GM23338 (cell line): ENCODE results near the gene NR3C1. TPM values are rescaled to one million over a fixed set of nuclear protein-coding genes. Genes with fewer than 3 reads are reported as not detected.

Source experiments
- ATAC-seq: fragments of 200-7000 bp; cut with Tn5 transposase; 3 replicates; pipeline ENCODE4 v1.9.1; 2020
- DNase-seq: peaks from one replicate; pipeline ENCODE4 v3.0.0-alpha.2; 2015; ENCODE audit warnings: low spot score
- H2AFZ ChIP-seq: fragments of 200-600 bp; sonication (generic); 2 replicates; pipeline ENCODE4 v1.8.0; 2016; ENCODE audit warnings: antibody characterized with exemption, mild to moderate bottlenecking, moderate library complexity
- H3F3A ChIP-seq: fragments of 200-600 bp; sonication (generic); replicated peaks from 2 replicates; pipeline ENCODE4 v1.8.0; 2017; ENCODE audit warnings: antibody characterized with exemption, mixed run types, low read depth
- H3K27ac ChIP-seq: fragments of 200-600 bp; sonication (generic); 2 replicates; pipeline ENCODE4 v1.6.1; 2016; ENCODE audit warnings: low read depth
- H3K27me3 ChIP-seq: fragments of 200-600 bp; sonication (generic); 2 replicates; pipeline ENCODE4 v1.8.0; 2016; ENCODE audit warnings: mild to moderate bottlenecking, mixed run types, moderate library complexity; ENCODE audit not compliant: insufficient read depth
- H3K36me3 ChIP-seq: fragments of 200-600 bp; sonication (generic); 2 replicates; pipeline ENCODE4 v1.8.0; 2016; ENCODE audit warnings: mild to moderate bottlenecking; ENCODE audit not compliant: insufficient read depth
- H3K4me1 ChIP-seq: fragments of 200-600 bp; sonication (generic); 2 replicates; pipeline ENCODE4 v1.8.0; 2016; ENCODE audit warnings: mild to moderate bottlenecking, moderate library complexity; ENCODE audit not compliant: insufficient read depth
- H3K4me2 ChIP-seq: fragments of 200-600 bp; sonication (generic); 2 replicates; pipeline ENCODE4 v1.7.1; 2017; ENCODE audit warnings: mixed run types
- H3K4me3 ChIP-seq: fragments of 200-600 bp; sonication (generic); 2 replicates; pipeline ENCODE4 v1.6.1; 2016; ENCODE audit warnings: mixed run types
- H3K79me2 ChIP-seq: fragments of 200-600 bp; sonication (generic); replicated peaks from 2 replicates; pipeline ENCODE4 v1.8.0; 2017; ENCODE audit warnings: mild to moderate bottlenecking; ENCODE audit not compliant: insufficient read depth
- H3K9me2 ChIP-seq: fragments of 200-600 bp; sonication (generic); 2 replicates; pipeline ENCODE4 v1.8.0; 2017; ENCODE audit not compliant: insufficient read depth
- H4K20me1 ChIP-seq: fragments of 200-600 bp; sonication (generic); replicated peaks from 2 replicates; pipeline ENCODE4 v1.8.0; 2017; ENCODE audit warnings: mild to moderate bottlenecking; ENCODE audit not compliant: insufficient read depth
- H3K27ac Mint-ChIP-seq: 2 replicates; pipeline ENCODE4 v1.8.0; 2020; ENCODE audit warnings: inconsistent platforms, mild to moderate bottlenecking, moderate library complexity, mixed read lengths
- H3K27me3 Mint-ChIP-seq: 3 replicates; pipeline ENCODE4 v1.8.0; 2022; ENCODE audit warnings: low read depth, mild to moderate bottlenecking, moderate library complexity, mixed read lengths, inconsistent platforms; ENCODE audit not compliant: insufficient read depth, poor library complexity
- H3K36me3 Mint-ChIP-seq: 3 replicates; pipeline ENCODE4 v1.8.0; 2021; ENCODE audit warnings: low read depth, mild to moderate bottlenecking, inconsistent platforms, moderate library complexity, mixed read lengths
- H3K4me1 Mint-ChIP-seq: 3 replicates; pipeline ENCODE4 v1.8.0; 2020; ENCODE audit warnings: mild to moderate bottlenecking, inconsistent platforms, mixed read lengths
- H3K4me3 Mint-ChIP-seq: 3 replicates; pipeline ENCODE4 v1.8.0; 2021; ENCODE audit warnings: moderate library complexity, mild to moderate bottlenecking, inconsistent platforms, mixed read lengths
- H3K9me3 Mint-ChIP-seq: 3 replicates; pipeline ENCODE4 v1.8.0; 2020; ENCODE audit warnings: moderate library complexity, mild to moderate bottlenecking, inconsistent platforms, mixed read lengths
- CREB1 ChIP-seq: fragments of 250-450 bp; sonication (Bioruptor Pico); IDR thresholded peaks from 2 replicates; pipeline ENCODE4 v1.5.0; 2020; ENCODE audit warnings: low read depth, mild to moderate bottlenecking, moderate library complexity
- CTCF ChIP-seq, 2 experiments: fragments of 200-600 bp in 1 of 2; sonication (generic) in 1 of 2; conservative IDR thresholded peaks; 2 replicates each; pipeline versions ENCODE4 v1.5.1 to v1.6.1; 2016 to 2017; ENCODE audit warnings: antibody characterized with exemption in 2 of 2, low read depth in 2 of 2, mild to moderate bottlenecking in 2 of 2, moderate library complexity in 1 of 2
- EZH2 ChIP-seq: fragments of 200-600 bp; sonication (generic); IDR thresholded peaks from one replicate; pipeline ENCODE4 v1.8.0; 2017; ENCODE audit warnings: antibody characterized with exemption, mild to moderate bottlenecking, low read depth; ENCODE audit not compliant: unreplicated experiment
- NANOG ChIP-seq: IDR thresholded peaks from 2 replicates; pipeline ENCODE4 v1.6.1; 2016; ENCODE audit warnings: antibody characterized with exemption, borderline replicate concordance
- POLR2AphosphoS5 ChIP-seq: IDR thresholded peaks from 2 replicates; pipeline ENCODE4 v1.6.1; 2016; ENCODE audit warnings: antibody characterized with exemption, low read depth
- REST ChIP-seq: IDR thresholded peaks from one replicate; pipeline ENCODE4 v1.6.1; 2018; ENCODE audit warnings: antibody characterized with exemption; ENCODE audit not compliant: unreplicated experiment
- STAT1 ChIP-seq: IDR thresholded peaks from one replicate; pipeline ENCODE4 v1.6.1; 2016; ENCODE audit warnings: antibody characterized with exemption; ENCODE audit not compliant: unreplicated experiment
- ZNF462 ChIP-seq: fragments of 250-450 bp; sonication (Bioruptor Pico); IDR thresholded peaks from 2 replicates; pipeline ENCODE4 v1.5.0; 2020; ENCODE audit warnings: mild to moderate bottlenecking, moderate library complexity
- long read RNA-seq: library from polyadenylated mRNA; unstranded; transcript quantifications from one replicate; pipeline ENCODE4 v2.0.0, GENCODE V29; 2020; ENCODE audit not compliant: unreplicated experiment
- polyA plus RNA-seq: library from polyadenylated mRNA; unstranded; fragments of >200 nt; fragmentation: Nextera tagmentation; extraction: Ambion mirVana; gene quantifications from 2 replicates; pipeline ENCODE4 v1.2.1, GENCODE V29; 2016
- total RNA-seq: library from RNA; depleted of rRNA; stranded (reverse); fragments of >200 nt; shearing (Covaris generic); gene quantifications from 2 replicates; pipeline ENCODE4 v1.2.3, GENCODE V29; 2014; rRNA removed

Gene NR3C1
- total RNA-seq (2.4 and 4.6 TPM in 2 replicates), polyA plus RNA-seq (0.89 and 1.2 TPM in 2 replicates)
- long read RNA-seq, partial matches to known transcripts = 1 of 4 reads
- long read RNA-seq, other reads (novel, unspliced or antisense) = 3 of 4 reads

GRCh38 chr5:143403593-143404415, at the start of gene NR3C1:
Gene NR3C1 (minus strand): TSS chr5:143403686. CDS start chr5:143400839, 2,847 bp downstream.
- H3K36me3 Mint-ChIP-seq = peaks cover 8% of the 10 kb centered on the region; the same call in 2 of the 3 replicates
- no peak within 1 kb of the TSS for H3K27ac Mint-ChIP-seq
- Histone ChIP-seq H3K4me3 (peak within 1 kb of the TSS; percentile 93), H3K27me3 (peaks cover 50% of the 10 kb centered on the region), H3K27ac (no peak within 1 kb of the TSS), H3F3A (no peaks in the 10 kb centered on the region; the same call in 1 of the 2 replicates), H3K9me2 (peaks cover 7% of the 10 kb centered on the region), H3K4me2 (peak within 1 kb of the TSS; percentile 95), H3K36me3 (no peaks in the 10 kb centered on the region), H4K20me1 (no peaks in the 10 kb centered on the region), H3K79me2 (no peaks in the 10 kb centered on the region), H3K4me1 (peaks cover 34% of the 10 kb centered on the region), H2AFZ (peak within 1 kb of the TSS; percentile 100)
- H3K9me3 Mint-ChIP-seq = no peaks in the 10 kb centered on the region; the same call in 2 of the 3 replicates
- ATAC-seq (peak; percentile 43), DNase-seq (peak; percentile 66)
- TF ChIP-seq NANOG = no peak
- TF ChIP-seq CTCF (conservative IDR thresholded peaks at IDR 0.05; ENCODE audit: low read depth in 2 of 2) = peak in 1 of 2 experiments; percentile 40; a peak in 2 of 4 replicates
- TF ChIP-seq REST = no peak
- peak; percentile 64 for TF ChIP-seq EZH2
- H3K4me3 Mint-ChIP-seq = peak within 1 kb of the TSS; percentile 85
- peaks cover 32% of the 10 kb centered on the region for H3K27me3 Mint-ChIP-seq
- peaks cover 39% of the 10 kb centered on the region for H3K4me1 Mint-ChIP-seq

- Histone ChIP-seq H3K4me2 (no peak overlapping the region), H3K27ac (no peak overlapping the region), H3K4me1 (0 out of 2 replicates have a peak, but pooled peaks cover 5% of the 10 kb centered on the region), H3K9me2 (peaks cover 5% of the 10 kb centered on the region; the same call in 1 of the 2 replicates), H4K20me1 (no peaks in the 10 kb centered on the region), H3K36me3 (no peaks in the 10 kb centered on the region), H2AFZ (peak overlapping the region; percentile 52; the same call in 1 of the 2 replicates), H3F3A (no peaks in the 10 kb centered on the region), H3K4me3 (no peak overlapping the region), H3K79me2 (no peaks in the 10 kb centered on the region), H3K27me3 (no peaks in the 10 kb centered on the region)
- H3K27me3 Mint-ChIP-seq = no peaks in the 10 kb centered on the region
- H3K9me3 Mint-ChIP-seq = no peaks in the 10 kb centered on the region
- DNase-seq (no peak), ATAC-seq (no peak)
- H3K36me3 Mint-ChIP-seq = no peaks in the 10 kb centered on the region
- H3K4me3 Mint-ChIP-seq = no peak overlapping the region
- no peak overlapping the region for H3K27ac Mint-ChIP-seq
- peaks cover 9% of the 10 kb centered on the region for H3K4me1 Mint-ChIP-seq
- TF ChIP-seq STAT1 = no peak
- TF ChIP-seq ZNF462 = no peak
- TF ChIP-seq CREB1 = no peak
- no peak for TF ChIP-seq POLR2AphosphoS5
These were observed 46.3 kb upstream of the NR3C1 start for GRCh38 chr5:143449772-143450171.
